ENCODE results near the gene IQGAP1. TPM values are rescaled to one million over a fixed set of nuclear protein-coding genes. Genes with fewer than 3 reads are reported as not detected.

Gene IQGAP1
- total RNA-seq, 1 experiment from 2014 or later, result 264 TPM

- Mint-ChIP-seq H3K27ac (ENCODE audit: low read depth, unreplicated experiment) (no peak overlapping the region), H3K27me3 (ENCODE audit: insufficient read depth, unreplicated experiment) (no peaks in the 10 kb centered on the region), H3K4me3 (ENCODE audit: unreplicated experiment) (no peak overlapping the region), H3K9me3 (ENCODE audit: unreplicated experiment) (no peaks in the 10 kb centered on the region), H3K4me1 (ENCODE audit: insufficient read depth, unreplicated experiment) (peaks cover 14% of the 10 kb centered on the region), H3K36me3 (ENCODE audit: insufficient read depth, unreplicated experiment) (peaks cover 78% of the 10 kb centered on the region)
- ChIA-PET POLR2A (interaction anchor here (0.7 to 2.1 kb wide), 6 partner anchors 12 to 50 kb away, joined by 3 to 12 read pairs (median 4); partner anchors contain the start of gene IQGAP1), CTCF (interaction anchor here (1.0 to 1.3 kb wide), 4 partner anchors 14 to 118 kb away, joined by 3 to 5 read pairs (median 4); no protein-coding TSS in a partner anchor)
- no peak for TF ChIP-seq CTCF (IDR thresholded peaks at IDR 0.05; ENCODE audit: unreplicated experiment)
- BruUV-seq (replicated peaks), result no TSS peak
- intact Hi-C loops (cut with micrococcal nuclease), result no loop called here
- DNase-seq (ENCODE audit: unreplicated experiment), result no peak
Observed at GRCh38 chr15:90437516-90437915, 49.5 kb downstream of the IQGAP1 start.

- Mint-ChIP-seq H3K4me3 (ENCODE audit: unreplicated experiment) (no peak overlapping the region), H3K4me1 (ENCODE audit: insufficient read depth, unreplicated experiment) (peaks cover 10% of the 10 kb centered on the region), H3K36me3 (ENCODE audit: insufficient read depth, unreplicated experiment) (peaks cover 85% of the 10 kb centered on the region), H3K9me3 (ENCODE audit: unreplicated experiment) (no peaks in the 10 kb centered on the region), H3K27ac (ENCODE audit: low read depth, unreplicated experiment) (peak overlapping the region; percentile 70), H3K27me3 (ENCODE audit: insufficient read depth, unreplicated experiment) (no peaks in the 10 kb centered on the region)
- CTCF ChIA-PET, result interaction anchor here (0.6 to 1.5 kb wide), 3 partner anchors 13 to 120 kb away, joined by 3 to 5 read pairs (median 3); no protein-coding TSS in a partner anchor
- TF ChIP-seq CTCF (IDR thresholded peaks at IDR 0.05; ENCODE audit: unreplicated experiment), result no peak
- no peak for DNase-seq (ENCODE audit: unreplicated experiment)
- intact Hi-C loops (cut with micrococcal nuclease), result no loop called here
- POLR2A ChIA-PET, result interaction anchor here (0.6 to 1.2 kb wide), 4 partner anchors 9 to 91 kb away, joined by 3 to 5 read pairs (median 4); no protein-coding TSS in a partner anchor
- BruUV-seq (replicated peaks), result no TSS peak
Observed at GRCh38 chr15:90439946-90440345, 51.9 kb downstream of the IQGAP1 start.

DNA sequence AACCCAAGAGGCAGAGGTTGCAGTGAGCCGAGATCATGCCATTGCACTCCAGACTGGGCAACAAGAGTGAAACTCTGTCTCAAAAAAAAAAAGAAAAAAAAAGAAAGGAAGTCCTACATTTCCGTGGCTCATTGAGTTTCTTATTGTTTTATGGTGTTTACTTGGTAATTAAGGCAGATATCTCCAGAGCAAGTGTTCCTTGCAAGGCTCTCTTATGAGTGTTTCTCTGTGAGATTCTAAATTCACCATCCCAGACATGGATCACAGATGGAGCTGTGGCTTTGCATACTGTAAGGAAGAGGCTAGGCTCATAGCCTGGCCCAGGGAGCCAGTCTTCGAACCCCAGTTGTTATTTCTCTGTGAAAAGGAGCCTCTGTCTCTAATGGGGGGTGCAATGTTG is 53.0 kb downstream of the IQGAP1 start:
- ChIA-PET CTCF (interaction anchor here (0.7 kb wide), 1 partner anchor 356 kb away, joined by 3 read pairs; no protein-coding TSS in a partner anchor), POLR2A (no interaction called here)
- intact Hi-C loops (cut with micrococcal nuclease), result no loop called here
- no TSS peak for BruUV-seq (replicated peaks)
- Mint-ChIP-seq H3K27me3 (ENCODE audit: insufficient read depth, unreplicated experiment) (no peaks in the 10 kb centered on the region), H3K27ac (ENCODE audit: low read depth, unreplicated experiment) (peak overlapping the region; percentile 70), H3K36me3 (ENCODE audit: insufficient read depth, unreplicated experiment) (peaks cover 86% of the 10 kb centered on the region), H3K4me1 (ENCODE audit: insufficient read depth, unreplicated experiment) (peaks cover 10% of the 10 kb centered on the region), H3K4me3 (ENCODE audit: unreplicated experiment) (no peak overlapping the region), H3K9me3 (ENCODE audit: unreplicated experiment) (no peaks in the 10 kb centered on the region)
- TF ChIP-seq CTCF (IDR thresholded peaks at IDR 0.05; ENCODE audit: unreplicated experiment), result no peak
- no peak for DNase-seq (ENCODE audit: unreplicated experiment)

- no peak for TF ChIP-seq CTCF (IDR thresholded peaks at IDR 0.05; ENCODE audit: unreplicated experiment)
- H3K9me3 Mint-ChIP-seq (ENCODE audit: unreplicated experiment), result no peaks in the 10 kb centered on the region
- intact Hi-C loops (cut with micrococcal nuclease), result no loop called here
- H3K27ac Mint-ChIP-seq (ENCODE audit: low read depth, unreplicated experiment), result peak overlapping the region; percentile 12
- DNase-seq (ENCODE audit: unreplicated experiment), result no peak
- ChIA-PET CTCF (no interaction called here), POLR2A (interaction anchor here (0.8 kb wide), 1 partner anchor 22 kb away, joined by 4 read pairs; no protein-coding TSS in a partner anchor)
- H3K4me3 Mint-ChIP-seq (ENCODE audit: unreplicated experiment), result no peak overlapping the region
- no TSS peak for BruUV-seq (replicated peaks)
- H3K27me3 Mint-ChIP-seq (ENCODE audit: insufficient read depth, unreplicated experiment), result no peaks in the 10 kb centered on the region
- peaks cover 81% of the 10 kb centered on the region for H3K36me3 Mint-ChIP-seq (ENCODE audit: insufficient read depth, unreplicated experiment)
- H3K4me1 Mint-ChIP-seq (ENCODE audit: insufficient read depth, unreplicated experiment), result peaks cover 5% of the 10 kb centered on the region
Observed at GRCh38 chr15:90442423-90442822, 54.4 kb downstream of the IQGAP1 start.

Data from MCF 10A (cell line).